Osteocyte (in vitro differentiated cells): ENCODE measurements around the gene CX3CR1. TPM values are rescaled to one million over a fixed set of nuclear protein-coding genes. Genes with fewer than 3 reads are reported as not detected.
A peak's percentile ranks its signal among the peaks of the same experiment; 100 is the strongest.

Experiments used
- DNase-seq: peaks from one replicate; pipeline ENCODE4 v3.0.0; 2021; ENCODE audit warnings: mixed read lengths; ENCODE audit not compliant: unreplicated experiment; ENCODE audit errors: extremely low spot score
- H3K27ac Mint-ChIP-seq: one replicate; pipeline ENCODE4 v1.8.0; 2021; ENCODE audit warnings: mild to moderate bottlenecking, mixed read lengths; ENCODE audit not compliant: unreplicated experiment
- H3K27me3 Mint-ChIP-seq: one replicate; pipeline ENCODE4 v1.8.0; 2021; ENCODE audit warnings: mixed read lengths; ENCODE audit not compliant: unreplicated experiment
- H3K36me3 Mint-ChIP-seq: one replicate; pipeline ENCODE4 v1.8.0; 2021; ENCODE audit warnings: mixed read lengths; ENCODE audit not compliant: unreplicated experiment
- H3K4me1 Mint-ChIP-seq: one replicate; pipeline ENCODE4 v1.8.0; 2021; ENCODE audit warnings: mixed read lengths; ENCODE audit not compliant: unreplicated experiment
- H3K4me3 Mint-ChIP-seq: one replicate; pipeline ENCODE4 v1.8.0; 2021; ENCODE audit warnings: mild to moderate bottlenecking, moderate library complexity, mixed read lengths; ENCODE audit not compliant: unreplicated experiment
- H3K9me3 Mint-ChIP-seq: one replicate; pipeline ENCODE4 v1.8.0; 2021; ENCODE audit warnings: mixed read lengths; ENCODE audit not compliant: unreplicated experiment
- CTCF ChIP-seq: fragments of 200-600 bp; sonication (generic); IDR thresholded peaks from 2 replicates; pipeline ENCODE4 v1.5.0; 2021; ENCODE audit warnings: antibody characterized with exemption, mild to moderate bottlenecking, moderate library complexity
- total RNA-seq: library from RNA; stranded (reverse); gene quantifications from 2 replicates; pipeline ENCODE4 v1.2.1, GENCODE V29; 2021

Gene CX3CR1
- total RNA-seq, 1 donor from 2014 or later: not detected

GRCh38 chr3:39285332-39285731 is 5.5 kb upstream of the CX3CR1 start:
- Mint-ChIP-seq H3K27ac (no peak overlapping the region), H3K4me1 (peaks cover 4% of the 10 kb centered on the region), H3K27me3 (no peaks in the 10 kb centered on the region), H3K9me3 (no peaks in the 10 kb centered on the region), H3K36me3 (no peaks in the 10 kb centered on the region), H3K4me3 (no peak overlapping the region)
- DNase-seq: no peak
- TF ChIP-seq CTCF: no peak

- TF ChIP-seq CTCF: no peak
- H3K9me3 Mint-ChIP-seq: no peaks in the 10 kb centered on the region
- no peak for DNase-seq
- no peaks in the 10 kb centered on the region for H3K36me3 Mint-ChIP-seq
- H3K4me1 Mint-ChIP-seq: peaks cover 4% of the 10 kb centered on the region
- peak overlapping the region; percentile 1 for H3K27ac Mint-ChIP-seq
- H3K4me3 Mint-ChIP-seq: peak overlapping the region; percentile 18
- peaks cover 5% of the 10 kb centered on the region for H3K27me3 Mint-ChIP-seq
These were observed 4.6 kb upstream of the CX3CR1 start for GRCh38 chr3:39284457-39284881.

- H3K27ac Mint-ChIP-seq: no peak overlapping the region
- peaks cover 6% of the 10 kb centered on the region for H3K27me3 Mint-ChIP-seq
- no peaks in the 10 kb centered on the region for H3K36me3 Mint-ChIP-seq
- H3K9me3 Mint-ChIP-seq: no peaks in the 10 kb centered on the region
- H3K4me3 Mint-ChIP-seq: no peak overlapping the region
- H3K4me1 Mint-ChIP-seq: peaks cover 4% of the 10 kb centered on the region
- DNase-seq: peak; percentile 64
- TF ChIP-seq CTCF: no peak
These were observed 2.2 kb upstream of the CX3CR1 start for GRCh38 chr3:39282057-39282456.

- no peak for TF ChIP-seq CTCF
- H3K4me3 Mint-ChIP-seq: no peak overlapping the region
- H3K27me3 Mint-ChIP-seq: peaks cover 9% of the 10 kb centered on the region
- H3K4me1 Mint-ChIP-seq: peaks cover 4% of the 10 kb centered on the region
- no peaks in the 10 kb centered on the region for H3K36me3 Mint-ChIP-seq
- no peak overlapping the region for H3K27ac Mint-ChIP-seq
- H3K9me3 Mint-ChIP-seq: no peaks in the 10 kb centered on the region
- DNase-seq: peak; percentile 49
These were observed 1.7 kb upstream of the CX3CR1 start for GRCh38 chr3:39281533-39281932.

- no peaks in the 10 kb centered on the region for H3K36me3 Mint-ChIP-seq
- no peak overlapping the region for H3K27ac Mint-ChIP-seq
These were observed 735 bp upstream of the CX3CR1 start for GRCh38 chr3:39280571-39280970.

More at GRCh38 chr3:39280571-39280970, 735 bp upstream of the CX3CR1 start:
- no peak for TF ChIP-seq CTCF
- Mint-ChIP-seq H3K4me3 (no peak overlapping the region), H3K9me3 (no peaks in the 10 kb centered on the region), H3K4me1 (peaks cover 4% of the 10 kb centered on the region), H3K27me3 (peaks cover 16% of the 10 kb centered on the region)
- DNase-seq: peak; percentile 75
